Fibroblast of pulmonary artery (primary cell): ENCODE data around the gene ZNF483.

Source experiments
- DNase-seq: peaks from one replicate; pipeline ENCODE4 v3.0.0-alpha.2; 2010; ENCODE audit warnings: low read depth
- H3K4me3 ChIP-seq: replicated peaks from 2 replicates; pipeline ENCODE4 v1.5.1; 2011; ENCODE audit warnings: low read depth, mild to moderate bottlenecking, control low read depth, low read length, moderate library complexity
- CTCF ChIP-seq: IDR thresholded peaks from 2 replicates; pipeline ENCODE4 v1.5.1; 2011; ENCODE audit warnings: mild to moderate bottlenecking, control low read depth, low read length, inconsistent platforms; ENCODE audit errors: missing control alignments

ZNF483 gene

GRCh38 chr9:111525056-111525977 lies at the start of gene ZNF483:
Gene ZNF483 (plus strand): TSS chr9:111525179. CDS start chr9:111527396, 2,217 bp downstream.
- DNase-seq = peak; percentile 81
- H3K4me3 ChIP-seq = peak within 1 kb of the TSS; percentile 76
- TF ChIP-seq CTCF = no peak

GRCh38 chr9:111475195-111475594 lies 49.8 kb upstream of the ZNF483 start:
- no peak for TF ChIP-seq CTCF
- no peak overlapping the region for H3K4me3 ChIP-seq
- no peak for DNase-seq

GRCh38 chr9:111477677-111478076 lies 47.3 kb upstream of the ZNF483 start:
- H3K4me3 ChIP-seq = no peak overlapping the region
- no peak for DNase-seq
- no peak for TF ChIP-seq CTCF

DNA sequence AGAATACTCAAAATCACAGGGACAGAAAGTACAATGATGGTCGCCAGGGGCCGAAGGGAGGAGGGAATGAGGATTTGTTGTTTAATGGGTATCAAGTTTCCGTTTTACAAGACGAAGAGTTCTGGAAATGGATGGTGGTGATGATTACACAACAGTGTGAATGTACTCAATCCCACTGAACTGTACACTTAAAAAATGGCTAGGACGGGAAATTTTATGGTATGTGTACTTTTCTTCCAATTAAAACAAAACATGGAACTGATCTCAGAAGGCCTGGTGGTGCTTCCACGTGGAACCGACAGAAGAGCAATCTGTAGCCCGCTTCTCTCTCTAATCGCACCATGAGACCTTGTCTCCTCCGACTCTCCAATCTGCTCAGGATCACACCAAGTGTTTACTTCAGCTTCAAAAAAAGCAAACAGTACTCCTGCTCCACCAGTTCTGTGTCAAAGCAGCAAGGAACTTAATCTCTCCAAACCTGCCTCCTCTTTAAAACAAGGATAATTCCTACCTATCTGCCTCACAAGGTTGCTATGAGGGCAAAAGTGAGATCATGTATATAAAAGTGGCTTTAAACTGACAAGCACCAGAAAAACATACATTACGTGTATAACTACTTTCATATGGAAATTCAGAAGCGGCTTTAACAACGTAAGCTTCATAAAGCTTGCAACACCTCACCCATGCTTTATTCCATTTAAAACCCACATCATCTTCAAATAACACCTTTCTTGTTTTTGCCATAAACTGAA lies 42.9 kb upstream of the ZNF483 start:
- peak overlapping the region; percentile 95 for H3K4me3 ChIP-seq
- no peak for TF ChIP-seq CTCF
- peak; percentile 36 for DNase-seq

DNA sequence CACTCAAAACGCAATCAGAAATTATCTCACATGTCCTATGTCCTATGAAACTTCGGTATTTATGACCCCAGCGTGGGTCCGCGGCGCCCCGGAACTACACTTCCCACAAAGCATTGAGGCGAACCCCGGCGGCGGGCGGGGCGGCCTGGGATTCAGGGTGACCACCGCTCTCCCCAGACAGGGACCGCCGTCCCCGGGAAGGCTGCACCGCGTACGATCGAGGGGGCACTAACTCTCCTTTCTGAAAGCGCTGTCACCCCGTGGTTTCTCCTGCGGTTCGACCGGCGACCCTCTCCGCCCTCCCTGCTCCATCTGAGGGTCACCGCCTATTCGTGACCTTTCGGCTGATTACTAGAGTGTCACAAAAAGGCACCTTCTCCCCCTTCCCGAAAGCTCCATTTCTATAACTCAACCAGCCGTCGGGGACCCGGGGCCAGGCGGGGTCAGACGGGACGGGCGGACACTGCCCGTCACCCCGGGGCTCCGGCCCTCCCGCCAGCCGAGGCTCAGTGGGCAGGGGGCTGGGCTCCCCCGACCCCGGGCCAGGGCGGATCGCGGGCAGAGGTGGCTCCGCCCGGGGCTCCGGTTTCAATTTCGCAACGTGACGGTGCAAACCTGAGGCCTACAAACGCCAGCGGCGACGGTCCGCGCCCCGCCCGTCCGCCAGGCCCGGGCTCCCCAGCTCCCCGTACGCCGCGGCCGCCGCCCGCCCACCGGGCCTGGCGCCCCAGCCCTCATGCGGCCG lies 42.1 kb upstream of the ZNF483 start:
- H3K4me3 ChIP-seq = peak overlapping the region; percentile 95
- DNase-seq = peak; percentile 62

More for the DNA sequence above, 42.1 kb upstream of the ZNF483 start:
- TF ChIP-seq CTCF = no peak
